Measurements from ENCODE around the gene ZSWIM6.

GRCh38 chr5:61414806-61415205, 82.7 kb downstream of the ZSWIM6 start:
- TF ChIP-seq, protein P1, sequence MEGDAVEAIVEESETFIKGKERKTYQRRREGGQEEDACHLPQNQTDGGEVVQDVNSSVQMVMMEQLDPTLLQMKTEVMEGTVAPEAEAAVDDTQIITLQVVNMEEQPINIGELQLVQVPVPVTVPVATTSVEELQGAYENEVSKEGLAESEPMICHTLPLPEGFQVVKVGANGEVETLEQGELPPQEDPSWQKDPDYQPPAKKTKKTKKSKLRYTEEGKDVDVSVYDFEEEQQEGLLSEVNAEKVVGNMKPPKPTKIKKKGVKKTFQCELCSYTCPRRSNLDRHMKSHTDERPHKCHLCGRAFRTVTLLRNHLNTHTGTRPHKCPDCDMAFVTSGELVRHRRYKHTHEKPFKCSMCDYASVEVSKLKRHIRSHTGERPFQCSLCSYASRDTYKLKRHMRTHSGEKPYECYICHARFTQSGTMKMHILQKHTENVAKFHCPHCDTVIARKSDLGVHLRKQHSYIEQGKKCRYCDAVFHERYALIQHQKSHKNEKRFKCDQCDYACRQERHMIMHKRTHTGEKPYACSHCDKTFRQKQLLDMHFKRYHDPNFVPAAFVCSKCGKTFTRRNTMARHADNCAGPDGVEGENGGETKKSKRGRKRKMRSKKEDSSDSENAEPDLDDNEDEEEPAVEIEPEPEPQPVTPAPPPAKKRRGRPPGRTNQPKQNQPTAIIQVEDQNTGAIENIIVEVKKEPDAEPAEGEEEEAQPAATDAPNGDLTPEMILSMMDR (IDR thresholded peaks at IDR 0.05; ENCODE audit: insufficient read depth, low read length, poor library complexity, severe bottlenecking): no peak
- no peak for TF ChIP-seq EZH2phosphoT487 (conservative IDR thresholded peaks at IDR 0.05; ENCODE audit: low read length)
